Astrocyte of the spinal cord (primary cell): ENCODE measurements around the gene MDH2.

ENCODE experiments used
- DNase-seq: peaks from one replicate; pipeline ENCODE4 v3.0.0; 2011; ENCODE audit warnings: low read depth, low spot score
- H3K4me3 ChIP-seq: 2 replicates; pipeline ENCODE4 v1.5.1; 2011; ENCODE audit warnings: low read depth, mild to moderate bottlenecking, low read length, moderate library complexity
- in situ Hi-C: cut with HindIII; loops from 2 replicates; pipeline ENCODE4 v1.10.0; 2017; ENCODE audit warnings: low sequenced_read_pairs
- TF ChIP-seq, protein P1 (sequence below): IDR thresholded peaks from 2 replicates; pipeline ENCODE4 v1.5.1; 2012; ENCODE audit warnings: low read depth, mild to moderate bottlenecking, low read length, inconsistent platforms

The MDH2 gene

GRCh38 chr7:76072243-76073148 is 24.6 kb downstream of the MDH2 start:
- no peak for DNase-seq
- TF ChIP-seq, protein P1, sequence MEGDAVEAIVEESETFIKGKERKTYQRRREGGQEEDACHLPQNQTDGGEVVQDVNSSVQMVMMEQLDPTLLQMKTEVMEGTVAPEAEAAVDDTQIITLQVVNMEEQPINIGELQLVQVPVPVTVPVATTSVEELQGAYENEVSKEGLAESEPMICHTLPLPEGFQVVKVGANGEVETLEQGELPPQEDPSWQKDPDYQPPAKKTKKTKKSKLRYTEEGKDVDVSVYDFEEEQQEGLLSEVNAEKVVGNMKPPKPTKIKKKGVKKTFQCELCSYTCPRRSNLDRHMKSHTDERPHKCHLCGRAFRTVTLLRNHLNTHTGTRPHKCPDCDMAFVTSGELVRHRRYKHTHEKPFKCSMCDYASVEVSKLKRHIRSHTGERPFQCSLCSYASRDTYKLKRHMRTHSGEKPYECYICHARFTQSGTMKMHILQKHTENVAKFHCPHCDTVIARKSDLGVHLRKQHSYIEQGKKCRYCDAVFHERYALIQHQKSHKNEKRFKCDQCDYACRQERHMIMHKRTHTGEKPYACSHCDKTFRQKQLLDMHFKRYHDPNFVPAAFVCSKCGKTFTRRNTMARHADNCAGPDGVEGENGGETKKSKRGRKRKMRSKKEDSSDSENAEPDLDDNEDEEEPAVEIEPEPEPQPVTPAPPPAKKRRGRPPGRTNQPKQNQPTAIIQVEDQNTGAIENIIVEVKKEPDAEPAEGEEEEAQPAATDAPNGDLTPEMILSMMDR: no peak
- no peak overlapping the region for H3K4me3 ChIP-seq
- in situ Hi-C loops: no loop called here

DNA sequence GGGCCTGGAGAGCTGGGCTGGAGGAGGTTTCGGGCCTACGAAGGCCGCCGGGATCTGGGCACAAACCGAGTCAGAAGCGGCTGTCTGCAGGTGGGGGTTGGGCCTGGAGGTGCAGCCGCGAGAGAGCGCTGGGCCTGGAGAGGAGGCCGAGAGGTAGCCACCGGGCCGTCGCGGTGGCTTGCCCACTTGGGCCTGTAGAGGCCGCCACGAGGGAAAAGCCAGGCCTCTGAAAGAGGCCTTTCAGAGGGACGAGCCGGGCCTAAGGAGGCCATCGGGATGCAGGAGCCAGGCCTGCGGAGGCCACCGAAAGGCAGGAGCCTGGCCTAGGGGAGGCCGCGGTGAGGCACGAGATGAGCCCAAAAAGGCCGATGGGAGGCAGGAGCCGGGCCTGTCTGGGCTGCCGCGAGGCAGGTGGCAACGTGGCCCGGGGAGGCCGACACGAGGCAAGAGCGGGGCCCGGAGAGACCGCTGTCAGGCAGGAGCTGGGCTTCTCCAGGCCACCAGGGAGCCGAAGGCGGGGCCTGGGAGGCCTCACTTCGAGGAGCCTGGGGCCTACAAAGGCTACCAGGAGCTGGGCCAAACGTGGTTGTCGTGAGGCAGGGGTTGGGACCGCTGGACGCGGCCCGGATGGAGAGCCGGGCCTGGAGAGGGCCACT is 25.6 kb downstream of the MDH2 start:
- no peak overlapping the region for H3K4me3 ChIP-seq
- no peak for DNase-seq
- in situ Hi-C loops: no loop called here
- TF ChIP-seq, protein P1: no peak

GRCh38 chr7:76074306-76074971 is 26.5 kb downstream of the MDH2 start:
- TF ChIP-seq, protein P1: no peak
- no peak for DNase-seq
- in situ Hi-C loops: no loop called here
- no peak overlapping the region for H3K4me3 ChIP-seq

GRCh38 chr7:76074972-76075370 is 27.1 kb downstream of the MDH2 start:
- TF ChIP-seq, protein P1: no peak
- H3K4me3 ChIP-seq: no peak overlapping the region
- in situ Hi-C loops: no loop called here
- DNase-seq: no peak

- no peak for DNase-seq
- H3K4me3 ChIP-seq: no peak overlapping the region
- TF ChIP-seq, protein P1: no peak
- in situ Hi-C loops: no loop called here
Measured at GRCh38 chr7:76076995-76077394, 29.1 kb downstream of the MDH2 start.

- no peak overlapping the region for H3K4me3 ChIP-seq
- DNase-seq: no peak
- in situ Hi-C loops: no loop called here
- TF ChIP-seq, protein P1: no peak
Measured at GRCh38 chr7:76077435-76077834, 29.5 kb downstream of the MDH2 start.
